Cardiac muscle cell (in vitro differentiated cells and primary cell): Measurements from ENCODE around the gene AURKAIP1. TPM values are rescaled to one million over a fixed set of nuclear protein-coding genes. Genes with fewer than 3 reads are reported as not detected.

Experiments used
- DNase-seq, 2 donors: peaks; one replicate each; pipeline versions ENCODE4 v3.0.0 to v3.0.0-alpha.2; 2010 to 2017; ENCODE audit warnings: low read depth in 1 of 2, low spot score in 1 of 2
- H3K27ac ChIP-seq: fragments of 200-600 bp; sonication (generic); 2 replicates; pipeline ENCODE4 v1.5.1; 2016
- H3K27me3 ChIP-seq: fragments of 200-600 bp; sonication (generic); 2 replicates; pipeline ENCODE4 v1.6.0; 2016; ENCODE audit warnings: control low read depth
- H3K36me3 ChIP-seq: fragments of 200-600 bp; sonication (generic); 2 replicates; pipeline ENCODE4 v1.5.1; 2016; ENCODE audit warnings: control low read depth
- H3K4me1 ChIP-seq: fragments of 200-600 bp; sonication (generic); 2 replicates; pipeline ENCODE4 v1.8.1; 2017; ENCODE audit warnings: low read depth, mild to moderate bottlenecking, mixed run types
- H3K4me3 ChIP-seq: fragments of 200-600 bp; sonication (generic); 2 replicates; pipeline ENCODE4 v1.5.1; 2016; ENCODE audit warnings: mild to moderate bottlenecking
- H3K9me3 ChIP-seq: fragments of 200-600 bp; sonication (generic); 2 replicates; pipeline ENCODE4 v1.5.1; 2017; ENCODE audit warnings: low read depth, mild to moderate bottlenecking, control low read depth
- CTCF ChIP-seq: IDR thresholded peaks from 2 replicates; pipeline ENCODE4 v1.5.1; 2012; ENCODE audit warnings: low read depth, mild to moderate bottlenecking, low read length
- polyA plus RNA-seq: library from polyadenylated mRNA; unstranded; fragments of >200 nt; fragmentation: Nextera tagmentation; extraction: Ambion mirVana; gene quantifications from 2 replicates; pipeline ENCODE4 v1.2.1, GENCODE V29; 2016
- total RNA-seq: library from RNA; depleted of rRNA; stranded (reverse); fragments of >200 nt; gene quantifications from 2 replicates; pipeline ENCODE4 v1.2.3, GENCODE V29; 2016

AURKAIP1 gene
- total and polyA plus RNA-seq, 2 experiments from 2014 or later, result 235 to 305 TPM

- no peaks in the 10 kb centered on the region for H3K27me3 ChIP-seq
- DNase-seq, result no peak
- H3K36me3 ChIP-seq, result peaks cover 60% of the 10 kb centered on the region
- H3K4me3 ChIP-seq, result no peak overlapping the region
- TF ChIP-seq CTCF, result no peak
- H3K27ac ChIP-seq, result peak overlapping the region; percentile 28
- H3K4me1 ChIP-seq, result peaks cover 7% of the 10 kb centered on the region
- no peaks in the 10 kb centered on the region for H3K9me3 ChIP-seq
Observed at GRCh38 chr1:1395166-1395565, 20.2 kb upstream of the AURKAIP1 start.

GRCh38 chr1:1394116-1394515 lies 19.1 kb upstream of the AURKAIP1 start:
- Histone ChIP-seq H3K36me3 (peaks cover 68% of the 10 kb centered on the region), H3K27ac (no peak overlapping the region), H3K4me1 (peaks cover 7% of the 10 kb centered on the region), H3K27me3 (no peaks in the 10 kb centered on the region), H3K4me3 (no peak overlapping the region), H3K9me3 (no peaks in the 10 kb centered on the region)
- TF ChIP-seq CTCF, result no peak
- DNase-seq, result no peak

GRCh38 chr1:1393428-1393827 lies 18.4 kb upstream of the AURKAIP1 start:
- Histone ChIP-seq H3K4me3 (no peak overlapping the region), H3K27me3 (no peaks in the 10 kb centered on the region), H3K9me3 (no peaks in the 10 kb centered on the region), H3K4me1 (peaks cover 7% of the 10 kb centered on the region), H3K36me3 (peaks cover 69% of the 10 kb centered on the region), H3K27ac (no peak overlapping the region)
- no peak for DNase-seq
- no peak for TF ChIP-seq CTCF

GRCh38 chr1:1393014-1393413 lies 18.0 kb upstream of the AURKAIP1 start:
- Histone ChIP-seq H3K36me3 (peaks cover 73% of the 10 kb centered on the region), H3K9me3 (no peaks in the 10 kb centered on the region), H3K27me3 (no peaks in the 10 kb centered on the region), H3K27ac (no peak overlapping the region), H3K4me3 (no peak overlapping the region), H3K4me1 (peaks cover 4% of the 10 kb centered on the region)
- DNase-seq, result no peak
- no peak for TF ChIP-seq CTCF

DNA sequence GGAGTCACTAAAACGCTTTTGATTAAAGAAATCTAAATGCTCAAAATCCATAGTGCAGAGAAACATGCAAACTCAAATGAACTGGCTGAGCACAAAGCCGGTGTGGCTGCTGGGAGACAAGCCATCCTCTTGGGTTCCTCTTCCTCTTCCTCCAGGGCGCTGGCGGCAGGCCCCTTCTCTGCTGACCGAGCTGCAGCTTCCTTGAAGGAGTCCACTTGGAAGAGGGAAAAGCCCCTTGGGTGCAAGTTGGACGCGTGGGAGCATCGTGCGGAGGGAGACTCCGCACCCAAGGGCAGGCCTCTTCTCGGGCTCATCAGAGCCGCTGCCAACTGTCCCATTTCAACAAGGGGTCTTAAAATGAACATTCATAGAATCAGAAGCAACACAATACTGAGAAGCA lies 16.2 kb upstream of the AURKAIP1 start:
- no peaks in the 10 kb centered on the region for H3K4me1 ChIP-seq
- no peak overlapping the region for H3K4me3 ChIP-seq
- no peaks in the 10 kb centered on the region for H3K9me3 ChIP-seq
- H3K36me3 ChIP-seq, result peaks cover 84% of the 10 kb centered on the region
- no peak for TF ChIP-seq CTCF
- no peak for DNase-seq
- no peak overlapping the region for H3K27ac ChIP-seq
- H3K27me3 ChIP-seq, result no peaks in the 10 kb centered on the region

GRCh38 chr1:1390675-1391074 lies 15.7 kb upstream of the AURKAIP1 start:
- Histone ChIP-seq H3K27ac (no peak overlapping the region), H3K4me3 (no peak overlapping the region), H3K27me3 (no peaks in the 10 kb centered on the region), H3K4me1 (no peaks in the 10 kb centered on the region), H3K36me3 (peaks cover 83% of the 10 kb centered on the region), H3K9me3 (no peaks in the 10 kb centered on the region)
- no peak for DNase-seq
- TF ChIP-seq CTCF, result no peak
